HG03432 (cell line): ENCODE measurements around the gene COL10A1.

Experiments
- ATAC-seq: cut with Tn5 transposase; IDR thresholded peaks from one replicate; pipeline ENCODE4 v1.9.1; 2021; ENCODE audit warnings: mild to moderate bottlenecking, moderate library complexity; ENCODE audit not compliant: unreplicated experiment

The COL10A1 gene

GRCh38 chr6:116088946-116089345 is 37.0 kb downstream of the COL10A1 start:
- no peak for ATAC-seq

GRCh38 chr6:116087437-116088027 is 38.4 kb downstream of the COL10A1 start:
- ATAC-seq: peak; percentile 96

GRCh38 chr6:116084284-116084683 is 41.6 kb downstream of the COL10A1 start:
- ATAC-seq: no peak

- no peak for ATAC-seq
Observed at GRCh38 chr6:116083052-116083451, 42.9 kb downstream of the COL10A1 start.

- no peak for ATAC-seq
Observed at GRCh38 chr6:116078945-116079344, 47.0 kb downstream of the COL10A1 start.

GRCh38 chr6:116078522-116078921 is 47.4 kb downstream of the COL10A1 start:
- no peak for ATAC-seq

- no peak for ATAC-seq
Observed at GRCh38 chr6:116074732-116075390, 51.1 kb downstream of the COL10A1 start.

- no peak for ATAC-seq
Observed at GRCh38 chr6:116073765-116074440, 52.0 kb downstream of the COL10A1 start.

GRCh38 chr6:116072368-116072767 is 53.6 kb downstream of the COL10A1 start:
- ATAC-seq: no peak

GRCh38 chr6:116070616-116071389 is 55.1 kb downstream of the COL10A1 start:
- no peak for ATAC-seq

GRCh38 chr6:116070101-116070500 is 55.8 kb downstream of the COL10A1 start:
- no peak for ATAC-seq
